Activated effector memory CD4-positive, alpha-beta T cell treated with anti-CD3 and anti-CD28 coated beads, Interleukin-2, amount 50 U/mL, for 16 hours (primary cell): Measurements from ENCODE around the gene FGD5.
"Not testable (repeated sequence)": the region's sequence is repeated elsewhere in the genome, so short reads cannot be mapped to it uniquely, and the experiment has no call there.

ENCODE experiments used
- DNase-seq: peaks from one replicate; pipeline ENCODE4 v3.0.0-alpha.2; 2020

FGD5 gene

GRCh38 chr3:14879211-14879874 lies 60.6 kb downstream of the FGD5 start:
- DNase-seq: peak; percentile 70

GRCh38 chr3:14880447-14881106 lies 61.8 kb downstream of the FGD5 start:
- no peak for DNase-seq

GRCh38 chr3:14883226-14883625 lies 64.5 kb downstream of the FGD5 start:
- DNase-seq: no peak

GRCh38 chr3:14884665-14885064 lies 65.9 kb downstream of the FGD5 start:
- no peak for DNase-seq

GRCh38 chr3:14885307-14885706 lies 66.5 kb downstream of the FGD5 start:
- DNase-seq: no peak

- DNase-seq: no peak
These were observed 67.3 kb downstream of the FGD5 start for GRCh38 chr3:14886101-14886500.

GRCh38 chr3:14889205-14889604 lies 70.4 kb downstream of the FGD5 start:
- no peak for DNase-seq

GRCh38 chr3:14889943-14890342 lies 71.2 kb downstream of the FGD5 start:
- DNase-seq: no peak

GRCh38 chr3:14890476-14890875 lies 71.7 kb downstream of the FGD5 start:
- DNase-seq: no peak

- DNase-seq: no peak
These were observed 72.7 kb downstream of the FGD5 start for GRCh38 chr3:14891135-14892132.

GRCh38 chr3:14892226-14892625 lies 73.5 kb downstream of the FGD5 start:
- no peak for DNase-seq

- DNase-seq: no peak
These were observed 75.3 kb downstream of the FGD5 start for GRCh38 chr3:14894085-14894484.

GRCh38 chr3:14897266-14897665 lies 78.5 kb downstream of the FGD5 start:
- no peak for DNase-seq

- no peak for DNase-seq
These were observed 80.2 kb downstream of the FGD5 start for GRCh38 chr3:14898929-14899328.

GRCh38 chr3:14899993-14900618 lies 81.3 kb downstream of the FGD5 start:
- DNase-seq: no peak

- no peak for DNase-seq
These were observed 82.4 kb downstream of the FGD5 start for GRCh38 chr3:14900881-14901873.

- no peak for DNase-seq
These were observed 84.0 kb downstream of the FGD5 start for GRCh38 chr3:14902719-14903118.

- not testable (repeated sequence) for DNase-seq
These were observed 84.7 kb downstream of the FGD5 start for GRCh38 chr3:14903501-14903900.

- no peak for DNase-seq
These were observed 86.4 kb downstream of the FGD5 start for GRCh38 chr3:14905055-14905657.

- DNase-seq: peak; percentile 17
These were observed 87.7 kb downstream of the FGD5 start for GRCh38 chr3:14906355-14906971.
